ENCODE results near the gene TMEM163. TPM values are rescaled to one million over a fixed set of nuclear protein-coding genes. Genes with fewer than 3 reads are reported as not detected.
"Not testable (repeated sequence)": the region's sequence is repeated elsewhere in the genome, so short reads cannot be mapped to it uniquely, and the experiment has no call there.

The TMEM163 gene
- total RNA-seq, 6 experiments from 2014 or later, result not detected

- TF ChIP-seq CTCF (IDR thresholded peaks at IDR 0.05), result no peak
- Mint-ChIP-seq H3K9me3 (peaks cover 22% of the 10 kb centered on the region), H3K27me3 (ENCODE audit: insufficient read depth) (peaks cover 8% of the 10 kb centered on the region), H3K4me3 (no peak overlapping the region), H3K4me1 (ENCODE audit: low read depth) (no peaks in the 10 kb centered on the region), H3K36me3 (ENCODE audit: low read depth) (peaks cover 7% of the 10 kb centered on the region), H3K27ac (no peak overlapping the region)
- no peak for DNase-seq
These were observed 127.3 kb downstream of the TMEM163 start for GRCh38 chr2:134591526-134591925.

GRCh38 chr2:134590679-134591078 lies 128.1 kb downstream of the TMEM163 start:
- no peak overlapping the region for H3K4me3 Mint-ChIP-seq
- no peak for DNase-seq
- no peak overlapping the region for H3K27ac Mint-ChIP-seq
- H3K4me1 Mint-ChIP-seq (ENCODE audit: low read depth), result no peaks in the 10 kb centered on the region
- TF ChIP-seq CTCF (IDR thresholded peaks at IDR 0.05), result no peak
- peaks cover 8% of the 10 kb centered on the region for H3K27me3 Mint-ChIP-seq (ENCODE audit: insufficient read depth)
- peaks cover 7% of the 10 kb centered on the region for H3K36me3 Mint-ChIP-seq (ENCODE audit: low read depth)
- H3K9me3 Mint-ChIP-seq, result peaks cover 22% of the 10 kb centered on the region

- not testable (repeated sequence) for H3K4me3 Mint-ChIP-seq; DNase-seq; H3K4me1 Mint-ChIP-seq (ENCODE audit: low read depth); H3K36me3 Mint-ChIP-seq (ENCODE audit: low read depth); H3K27ac Mint-ChIP-seq; H3K27me3 Mint-ChIP-seq (ENCODE audit: insufficient read depth)
- H3K9me3 Mint-ChIP-seq, result peaks cover 22% of the 10 kb centered on the region
These were observed 129.4 kb downstream of the TMEM163 start for GRCh38 chr2:134589171-134590083.

- Mint-ChIP-seq H3K9me3 (peaks cover 22% of the 10 kb centered on the region), H3K4me3 (no peak overlapping the region), H3K27ac (no peak overlapping the region), H3K27me3 (ENCODE audit: insufficient read depth) (peaks cover 3% of the 10 kb centered on the region; the same call in 1 of the 2 replicates), H3K36me3 (ENCODE audit: low read depth) (peaks cover 7% of the 10 kb centered on the region), H3K4me1 (ENCODE audit: low read depth) (no peaks in the 10 kb centered on the region)
- TF ChIP-seq CTCF (IDR thresholded peaks at IDR 0.05), result no peak
- no peak for DNase-seq
These were observed 130.2 kb downstream of the TMEM163 start for GRCh38 chr2:134588556-134588955.

- no peak for TF ChIP-seq CTCF (IDR thresholded peaks at IDR 0.05)
- Mint-ChIP-seq H3K4me1 (ENCODE audit: low read depth) (no peaks in the 10 kb centered on the region), H3K9me3 (peaks cover 18% of the 10 kb centered on the region), H3K4me3 (no peak overlapping the region), H3K27me3 (ENCODE audit: insufficient read depth) (peaks cover 8% of the 10 kb centered on the region), H3K36me3 (ENCODE audit: low read depth) (peaks cover 5% of the 10 kb centered on the region), H3K27ac (no peak overlapping the region)
- no peak for DNase-seq
These were observed 132.4 kb downstream of the TMEM163 start for GRCh38 chr2:134586326-134586965.

GRCh38 chr2:134583997-134584520 lies 134.7 kb downstream of the TMEM163 start:
- Mint-ChIP-seq H3K36me3 (ENCODE audit: low read depth) (no peaks in the 10 kb centered on the region), H3K27me3 (ENCODE audit: insufficient read depth) (peaks cover 13% of the 10 kb centered on the region), H3K27ac (no peak overlapping the region), H3K4me3 (no peak overlapping the region), H3K4me1 (ENCODE audit: low read depth) (no peaks in the 10 kb centered on the region), H3K9me3 (no peaks in the 10 kb centered on the region)
- TF ChIP-seq CTCF (IDR thresholded peaks at IDR 0.05), result no peak
- no peak for DNase-seq

Data from HFFc6 (cell line).